DMS153 treated with DMSO at 0.1 percent for 48 hours (cell line): ENCODE measurements around the gene KLHL7.
"Not testable (repeated sequence)": the region's sequence is repeated elsewhere in the genome, so short reads cannot be mapped to it uniquely, and the experiment has no call there.

ENCODE experiments used
- DNase-seq: peaks from one replicate; lab custom pipeline; 2025; ENCODE audit not compliant: unreplicated experiment; lab: John Stamatoyannopoulos, UW

KLHL7 gene

GRCh38 chr7:23168111-23168885 is 62.7 kb downstream of the KLHL7 start:
- no peak for DNase-seq

- no peak for DNase-seq
Observed at GRCh38 chr7:23175938-23176337, 70.4 kb downstream of the KLHL7 start.

GRCh38 chr7:23181684-23182553 is 76.3 kb downstream of the KLHL7 start, which contains the start of gene NUP42:
TSS of gene NUP42 (plus strand) at chr7:23182048. CDS start at chr7:23182086, 38 bp downstream.
- peak; percentile 97 for DNase-seq

GRCh38 chr7:23183279-23184012 is 77.9 kb downstream of the KLHL7 start:
- DNase-seq: no peak

DNA sequence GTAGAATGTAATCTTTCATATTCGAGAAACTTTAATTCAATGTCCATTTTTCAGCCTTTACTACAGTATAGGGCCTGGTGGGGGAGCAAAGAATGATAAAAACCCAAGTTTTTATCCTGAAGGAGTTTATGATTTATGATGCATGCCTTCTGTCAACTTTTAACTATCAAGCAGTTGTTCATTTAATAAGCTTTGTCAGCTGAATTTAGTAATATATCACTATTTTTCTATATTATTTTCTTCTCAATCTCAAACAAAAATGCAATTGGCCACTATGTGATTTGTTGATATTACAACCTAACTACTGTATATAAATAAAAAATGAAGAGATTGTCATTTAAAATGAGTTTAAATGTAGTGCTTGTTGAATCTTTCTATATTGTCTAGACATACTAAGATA is 78.7 kb downstream of the KLHL7 start:
- no peak for DNase-seq

GRCh38 chr7:23184709-23185359 is 79.2 kb downstream of the KLHL7 start:
- DNase-seq: peak; percentile 22

DNA sequence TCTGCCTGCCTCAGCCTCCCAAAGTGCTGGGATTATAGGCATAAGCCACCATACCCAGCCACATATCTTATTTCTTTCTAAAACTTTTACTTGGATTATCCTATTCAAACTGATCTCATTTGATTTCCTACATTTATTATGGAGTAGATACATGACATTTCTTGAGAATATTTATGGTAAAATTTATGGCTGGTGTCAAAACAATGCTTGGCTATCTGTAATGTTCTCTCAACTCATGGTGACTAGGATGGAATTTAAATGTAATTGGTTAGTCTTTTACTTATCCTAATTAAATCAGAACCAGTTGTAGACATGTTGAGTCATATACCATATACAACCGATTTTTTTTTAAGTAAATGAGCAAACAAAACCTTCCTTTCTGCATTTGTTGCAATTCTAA is 80.4 kb downstream of the KLHL7 start:
- no peak for DNase-seq

GRCh38 chr7:23191022-23191421 is 85.4 kb downstream of the KLHL7 start:
- DNase-seq: no peak

GRCh38 chr7:23193650-23194227 is 88.2 kb downstream of the KLHL7 start:
- not testable (repeated sequence) for DNase-seq

- no peak for DNase-seq
Observed at GRCh38 chr7:23196306-23196705, 90.7 kb downstream of the KLHL7 start.

DNA sequence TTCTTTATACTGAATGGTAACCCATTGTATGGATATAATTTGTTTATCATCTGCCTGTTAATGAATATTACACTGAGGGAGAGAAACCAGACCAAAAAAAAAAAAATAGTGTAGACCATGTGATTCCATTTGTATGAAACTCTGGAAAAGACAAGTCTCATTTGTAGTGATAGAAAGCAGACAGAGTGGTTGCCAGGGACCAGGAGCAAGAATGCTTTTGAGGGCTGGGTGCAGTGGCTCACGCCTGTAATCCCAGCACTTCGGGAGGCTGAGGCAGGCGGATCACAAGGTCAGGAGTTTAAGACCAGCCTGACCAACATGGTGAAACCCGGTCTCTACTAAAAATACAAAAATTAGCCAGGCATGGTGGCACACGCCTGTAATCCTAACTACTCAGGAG is 92.2 kb downstream of the KLHL7 start:
- not testable (repeated sequence) for DNase-seq

DNA sequence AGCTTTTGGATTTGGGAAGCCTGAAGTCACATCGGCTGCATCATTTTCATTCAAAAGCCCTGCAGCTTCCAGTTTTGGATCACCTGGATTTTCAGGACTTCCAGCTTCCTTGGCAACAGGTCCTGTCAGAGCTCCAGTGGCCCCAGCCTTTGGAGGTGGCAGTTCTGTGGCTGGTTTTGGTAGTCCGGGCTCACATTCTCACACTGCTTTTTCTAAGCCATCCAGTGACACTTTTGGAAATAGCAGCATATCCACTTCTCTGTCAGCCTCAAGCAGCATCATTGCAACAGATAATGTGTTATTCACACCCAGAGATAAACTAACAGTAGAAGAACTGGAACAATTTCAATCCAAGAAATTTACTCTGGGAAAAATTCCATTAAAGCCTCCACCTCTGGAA is 94.7 kb downstream of the KLHL7 start:
- DNase-seq: no peak

GRCh38 chr7:23204241-23204640 is 98.7 kb downstream of the KLHL7 start:
- no peak for DNase-seq

GRCh38 chr7:23205577-23205908 is 100.0 kb downstream of the KLHL7 start:
- no peak for DNase-seq

GRCh38 chr7:23205909-23206767 is 100.6 kb downstream of the KLHL7 start:
- DNase-seq: no peak

DNA sequence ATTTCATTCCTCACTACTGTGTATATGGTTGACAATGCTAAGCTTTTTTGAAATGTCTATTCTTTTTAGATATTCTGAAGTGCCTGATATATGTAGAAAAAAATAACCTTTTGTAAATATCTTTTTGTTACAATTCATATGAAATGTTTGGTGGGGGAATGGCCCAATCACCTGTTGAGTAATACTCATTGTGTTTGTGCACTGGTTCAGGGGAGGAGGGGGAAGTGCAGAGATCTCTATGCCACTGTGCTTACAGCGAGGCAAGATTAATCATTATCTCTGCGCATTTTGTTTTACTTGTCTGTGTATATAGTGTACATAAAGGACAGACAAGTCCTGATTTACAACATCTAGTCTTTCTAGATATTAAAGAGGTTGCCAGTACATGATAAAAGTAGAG is 101.4 kb downstream of the KLHL7 start:
- no peak for DNase-seq

- no peak for DNase-seq
Observed at GRCh38 chr7:23207884-23208283, 102.3 kb downstream of the KLHL7 start.

DNA sequence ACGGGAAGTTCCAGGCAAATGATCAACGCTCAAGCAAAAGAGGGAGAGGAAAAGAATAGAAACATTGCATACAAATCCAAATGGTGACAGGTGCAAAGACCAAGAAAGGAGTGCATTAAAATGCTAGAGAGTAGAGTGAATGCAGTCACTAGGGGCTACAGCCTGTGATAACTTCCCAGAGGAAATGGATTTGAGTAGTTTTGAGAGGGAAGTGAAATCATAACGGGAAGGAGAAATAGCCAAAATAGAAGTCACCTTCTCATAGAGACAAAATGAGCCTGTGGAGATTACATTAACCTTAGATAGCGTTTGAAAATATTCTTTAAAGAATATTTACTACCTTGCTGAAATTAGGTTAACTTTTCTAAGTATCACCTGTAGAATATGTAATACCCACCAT is 102.7 kb downstream of the KLHL7 start:
- DNase-seq: no peak

DNA sequence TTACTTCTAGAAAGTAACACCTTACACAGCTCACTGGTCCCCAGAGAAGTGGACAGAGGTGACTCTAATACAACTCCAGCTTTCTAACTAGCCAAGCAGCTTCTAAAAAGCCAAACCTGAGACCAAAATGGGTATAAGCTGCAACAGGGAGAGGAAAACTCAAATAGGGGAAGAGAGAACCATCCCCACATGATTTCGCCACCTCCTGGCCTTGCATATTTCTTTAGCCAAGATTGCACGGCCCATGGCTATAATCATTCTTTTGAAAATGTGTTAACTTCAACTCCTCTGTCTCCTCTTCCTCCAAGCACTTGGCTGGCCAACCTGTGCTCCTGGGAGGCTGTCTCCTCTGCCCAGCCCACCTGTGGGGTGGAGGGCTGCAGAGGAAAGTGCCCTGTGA is 104.9 kb downstream of the KLHL7 start:
- no peak for DNase-seq

- no peak for DNase-seq
Observed at GRCh38 chr7:23211589-23211988, 106.0 kb downstream of the KLHL7 start.
